ENCODE results near the gene GNS.

DNA sequence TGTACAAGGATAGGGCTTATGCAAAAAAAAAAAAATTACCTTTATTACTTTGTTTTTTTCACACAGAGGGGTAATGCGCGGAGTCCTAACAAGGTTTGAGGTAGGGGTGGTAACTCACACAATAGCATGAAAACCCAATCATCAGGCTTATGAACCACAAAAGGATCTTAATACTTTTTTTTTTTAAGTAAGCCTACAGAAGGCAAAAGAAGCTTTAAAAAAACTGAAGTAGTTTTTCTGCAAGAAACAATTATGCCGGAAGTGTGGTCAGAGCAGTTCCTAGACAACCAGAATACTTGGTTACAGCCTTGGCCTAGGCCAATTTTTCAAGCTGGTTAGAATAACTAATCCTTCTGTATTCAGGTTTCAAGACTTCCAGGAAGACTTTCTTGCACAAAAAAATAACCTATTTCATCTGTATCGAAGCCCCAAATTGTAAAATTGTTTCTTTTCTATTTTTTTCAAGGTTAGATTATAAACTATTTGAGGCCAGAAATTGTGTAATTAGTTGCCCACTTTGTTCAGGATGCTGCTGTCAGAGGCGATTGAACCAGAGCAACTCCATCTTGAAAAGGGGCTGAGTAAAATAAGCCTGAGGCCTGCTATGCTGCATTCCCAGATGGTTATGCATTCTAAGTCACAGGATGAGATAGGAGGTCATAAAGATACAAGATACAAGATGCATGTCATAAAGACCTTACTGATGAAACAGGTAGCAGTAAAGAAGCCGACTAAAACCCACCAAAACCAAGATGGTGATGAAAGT is 1.8 kb upstream of the GNS start:
- TF ChIP-seq, protein P1, sequence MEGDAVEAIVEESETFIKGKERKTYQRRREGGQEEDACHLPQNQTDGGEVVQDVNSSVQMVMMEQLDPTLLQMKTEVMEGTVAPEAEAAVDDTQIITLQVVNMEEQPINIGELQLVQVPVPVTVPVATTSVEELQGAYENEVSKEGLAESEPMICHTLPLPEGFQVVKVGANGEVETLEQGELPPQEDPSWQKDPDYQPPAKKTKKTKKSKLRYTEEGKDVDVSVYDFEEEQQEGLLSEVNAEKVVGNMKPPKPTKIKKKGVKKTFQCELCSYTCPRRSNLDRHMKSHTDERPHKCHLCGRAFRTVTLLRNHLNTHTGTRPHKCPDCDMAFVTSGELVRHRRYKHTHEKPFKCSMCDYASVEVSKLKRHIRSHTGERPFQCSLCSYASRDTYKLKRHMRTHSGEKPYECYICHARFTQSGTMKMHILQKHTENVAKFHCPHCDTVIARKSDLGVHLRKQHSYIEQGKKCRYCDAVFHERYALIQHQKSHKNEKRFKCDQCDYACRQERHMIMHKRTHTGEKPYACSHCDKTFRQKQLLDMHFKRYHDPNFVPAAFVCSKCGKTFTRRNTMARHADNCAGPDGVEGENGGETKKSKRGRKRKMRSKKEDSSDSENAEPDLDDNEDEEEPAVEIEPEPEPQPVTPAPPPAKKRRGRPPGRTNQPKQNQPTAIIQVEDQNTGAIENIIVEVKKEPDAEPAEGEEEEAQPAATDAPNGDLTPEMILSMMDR (conservative IDR thresholded peaks at IDR 0.05; ENCODE audit: low read depth, low read length): no peak
- no peak for TF ChIP-seq EZH2 (IDR thresholded peaks at IDR 0.05; ENCODE audit: borderline replicate concordance, low read depth, low read length, poor library complexity, severe bottlenecking)

Data from A673 (cell line).